22Rv1 (cell line): ENCODE data around the gene SOS1.

Experiments used
- H3K27ac ChIP-seq: fragments of 450-650 bp; 2 replicates; pipeline ENCODE4 v1.5.1; 2017
- CTCF ChIP-seq: fragments of 450-650 bp; IDR thresholded peaks from 2 replicates; pipeline ENCODE4 v1.5.1; 2017; ENCODE audit warnings: mild to moderate bottlenecking
- ZFX ChIP-seq: fragments of 450-650 bp; IDR thresholded peaks from 2 replicates; pipeline ENCODE4 v1.6.1; 2017; ENCODE audit warnings: antibody characterized with exemption, borderline replicate concordance

The SOS1 gene

DNA sequence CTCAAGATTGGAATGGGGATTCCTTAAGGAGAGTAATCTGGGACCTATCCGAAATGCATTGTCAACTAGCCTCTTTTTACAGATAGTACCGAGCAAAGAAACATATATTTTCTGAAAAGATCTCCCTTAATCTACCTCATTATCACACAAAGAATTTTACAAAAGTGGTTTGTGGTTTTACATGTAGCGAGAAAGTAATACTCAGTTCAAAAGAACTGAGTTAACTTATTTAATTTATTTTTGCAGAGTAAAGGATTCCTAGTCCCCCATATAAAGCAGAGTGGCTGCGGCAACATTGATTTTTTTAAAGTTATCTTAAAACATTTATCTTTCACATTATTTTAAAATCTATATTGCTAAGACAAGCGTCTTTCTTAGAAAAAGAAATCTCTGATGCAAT is 15.9 kb upstream of the SOS1 start:
- H3K27ac ChIP-seq: no peak overlapping the region
- TF ChIP-seq ZFX (no peak), CTCF (no peak)

GRCh38 chr2:39135690-39136259 is 14.9 kb upstream of the SOS1 start:
- TF ChIP-seq CTCF: no peak
- no peak for TF ChIP-seq ZFX
- no peak overlapping the region for H3K27ac ChIP-seq

DNA sequence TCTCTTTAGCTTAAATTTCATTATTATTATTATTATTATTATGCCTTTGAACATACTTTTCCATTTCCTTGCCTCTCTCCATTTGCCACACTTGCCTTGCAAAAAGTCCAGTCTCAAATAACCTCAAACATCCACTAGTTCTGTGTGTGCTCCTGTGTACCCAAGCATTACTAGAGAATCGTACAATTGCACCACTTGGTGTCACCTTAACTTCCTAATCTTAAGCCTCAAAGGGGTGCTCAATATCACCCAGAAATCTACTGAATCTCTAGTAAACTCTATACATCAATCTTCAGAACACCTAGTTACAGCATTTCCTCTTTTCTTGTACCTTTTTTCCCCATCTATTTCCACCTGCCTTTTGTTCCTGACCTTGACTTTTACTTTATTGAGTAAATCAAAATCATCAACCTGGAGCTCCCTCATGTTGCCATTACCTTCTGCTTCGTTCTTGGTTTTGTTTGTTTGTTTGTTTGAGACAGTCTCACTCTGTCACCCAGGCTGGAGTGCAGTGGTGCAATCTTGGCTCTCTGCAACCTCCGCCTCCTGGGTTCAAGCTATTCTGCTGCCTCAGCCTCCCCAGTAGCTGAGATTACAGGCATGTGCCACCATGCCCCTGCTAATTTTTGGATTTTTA is 12.5 kb upstream of the SOS1 start:
- H3K27ac ChIP-seq: no peak overlapping the region
- TF ChIP-seq ZFX: no peak
- TF ChIP-seq CTCF: no peak

DNA sequence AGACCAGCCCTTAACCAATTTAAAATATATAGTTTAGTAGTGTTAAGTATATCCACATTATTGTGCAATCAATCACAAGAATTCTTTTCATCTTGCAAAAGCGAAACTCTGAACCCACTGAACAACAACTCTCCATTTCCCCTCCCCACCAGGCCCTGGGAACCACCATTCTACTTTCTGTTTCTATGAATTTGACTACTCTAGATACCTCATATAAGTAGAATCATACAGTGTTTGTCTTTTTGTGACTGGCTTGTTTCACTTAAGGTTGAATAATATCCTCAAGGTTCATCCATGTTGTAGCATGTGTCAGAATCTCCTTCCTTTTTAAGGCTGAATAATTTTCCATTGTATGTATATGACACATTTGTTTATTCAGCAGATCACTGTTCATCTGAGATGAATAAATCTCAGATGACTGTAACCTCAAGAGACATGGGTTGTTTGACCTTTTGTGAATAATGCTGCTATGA is 8.1 kb upstream of the SOS1 start:
- H3K27ac ChIP-seq: no peak overlapping the region
- no peak for TF ChIP-seq CTCF
- no peak for TF ChIP-seq ZFX

- no peak overlapping the region for H3K27ac ChIP-seq
- TF ChIP-seq CTCF: no peak
- TF ChIP-seq ZFX: no peak
Measured at GRCh38 chr2:39127973-39128372, 7.1 kb upstream of the SOS1 start.

GRCh38 chr2:39124746-39125057 is 3.9 kb upstream of the SOS1 start:
- TF ChIP-seq CTCF (peak; percentile 33; the same call in 1 of the 2 replicates), ZFX (no peak)
- H3K27ac ChIP-seq: peak overlapping the region; percentile 91

- TF ChIP-seq CTCF (peak; percentile 74), ZFX (no peak)
- H3K27ac ChIP-seq: peak overlapping the region; percentile 91
Measured at GRCh38 chr2:39124000-39124745, 3.3 kb upstream of the SOS1 start.
